NCI-H345 treated with DMSO at 0.1 percent for 48 hours (cell line): Measurements from ENCODE around the gene CLPTM1L.
"Not testable (repeated sequence)": the region's sequence is repeated elsewhere in the genome, so short reads cannot be mapped to it uniquely, and the experiment has no call there.

Experiments
- DNase-seq: peaks from one replicate; lab custom pipeline; 2025; ENCODE audit not compliant: unreplicated experiment; lab: John Stamatoyannopoulos, UW

The CLPTM1L gene

DNA sequence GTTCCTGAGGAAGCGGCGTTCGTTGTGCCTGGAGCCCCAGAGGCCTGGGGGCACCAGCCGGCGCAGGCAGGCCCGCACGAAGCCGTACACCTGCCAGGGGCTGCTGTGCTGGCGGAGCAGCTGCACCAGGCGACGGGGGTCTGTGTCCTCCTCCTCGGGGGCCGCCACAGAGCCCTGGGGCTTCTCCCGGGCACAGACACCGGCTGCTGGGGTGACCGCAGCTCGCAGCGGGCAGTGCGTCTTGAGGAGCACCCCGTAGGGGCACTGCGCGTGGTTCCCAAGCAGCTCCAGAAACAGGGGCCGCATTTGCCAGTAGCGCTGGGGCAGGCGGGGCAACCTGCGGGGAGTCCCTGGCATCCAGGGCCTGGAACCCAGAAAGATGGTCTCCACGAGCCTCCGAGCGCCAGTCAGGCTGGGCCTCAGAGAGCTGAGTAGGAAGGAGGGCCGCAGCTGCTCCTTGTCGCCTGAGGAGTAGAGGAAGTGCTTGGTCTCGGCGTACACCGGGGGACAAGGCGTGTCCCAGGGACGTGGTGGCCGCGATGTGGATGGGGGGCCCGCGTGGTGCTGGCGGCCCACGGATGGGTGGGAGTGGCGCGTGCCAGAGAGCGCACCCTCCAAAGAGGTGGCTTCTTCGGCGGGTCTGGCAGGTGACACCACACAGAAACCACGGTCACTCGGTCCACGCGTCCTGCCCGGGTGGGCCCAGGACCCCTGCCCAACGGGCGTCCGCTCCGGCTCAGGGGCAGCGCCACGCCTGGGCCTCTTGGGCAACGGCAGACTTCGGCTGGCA lies 51.3 kb downstream of the CLPTM1L start:
- DNase-seq = no peak

DNA sequence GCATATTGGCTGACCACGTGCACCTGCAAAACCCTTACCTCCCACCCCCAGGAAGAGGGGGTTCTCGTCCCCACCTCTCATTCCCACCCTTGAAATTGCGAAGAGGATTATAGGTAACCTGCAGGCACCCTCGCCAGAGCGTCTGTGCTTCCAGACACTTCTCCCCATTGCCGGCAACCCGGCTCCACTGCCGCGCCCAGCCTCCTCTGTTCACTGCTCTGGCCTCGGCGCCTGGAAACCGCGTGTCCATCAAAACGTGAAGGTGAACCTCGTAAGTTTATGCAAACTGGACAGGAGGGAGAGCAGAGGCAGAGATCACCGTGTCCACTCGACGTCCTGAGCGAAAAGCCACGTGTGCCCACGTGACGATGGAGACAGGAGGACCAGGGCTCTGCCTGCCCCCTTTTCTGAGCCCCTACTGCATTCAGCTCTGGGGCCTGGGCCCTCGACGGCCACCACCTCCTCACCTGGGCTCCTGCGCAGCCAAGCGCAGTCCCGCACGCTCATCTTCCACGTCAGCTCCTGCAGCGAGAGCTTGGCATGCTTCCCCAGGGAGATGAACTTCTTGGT lies 52.0 kb downstream of the CLPTM1L start:
- no peak for DNase-seq

DNA sequence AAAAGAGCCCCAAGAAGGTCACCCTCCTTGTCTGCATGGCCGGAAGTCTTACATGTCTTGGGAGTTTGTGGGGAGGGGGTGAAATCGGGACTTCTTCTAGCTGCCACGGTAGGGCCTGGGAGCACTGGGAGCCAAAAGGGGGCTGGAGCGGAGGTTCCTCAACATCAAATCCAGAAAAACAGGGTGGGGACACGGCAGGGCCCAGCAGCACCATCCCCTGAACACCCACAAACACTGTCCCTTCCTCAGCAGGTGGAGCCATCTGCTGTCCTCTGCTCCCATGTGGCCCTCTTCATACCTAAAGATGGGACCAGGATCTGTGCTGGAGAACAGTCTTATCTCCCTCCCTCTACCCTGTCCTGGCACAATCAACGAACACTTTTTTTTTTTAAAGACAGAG lies 52.8 kb downstream of the CLPTM1L start:
- DNase-seq = no peak

- no peak for DNase-seq
Measured at GRCh38 chr5:1291611-1292080, 53.3 kb downstream of the CLPTM1L start.

DNA sequence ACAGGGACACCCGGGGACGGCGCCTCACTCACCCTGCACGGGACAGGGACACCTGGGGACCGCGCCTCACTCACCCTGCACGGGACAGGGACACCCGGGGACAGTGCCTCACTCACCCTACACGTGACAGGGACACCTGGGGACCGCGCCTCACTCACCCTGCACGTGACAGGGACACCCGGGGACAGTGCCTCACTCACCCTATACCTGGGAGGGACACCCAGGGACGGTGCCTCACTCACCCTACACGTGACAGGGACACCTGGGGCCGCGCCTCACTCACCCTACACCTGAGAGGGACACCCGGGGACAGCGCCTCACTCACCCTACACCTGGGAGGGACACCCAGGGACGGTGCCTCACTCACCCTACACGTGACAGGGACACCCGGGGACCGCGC lies 53.9 kb downstream of the CLPTM1L start:
- DNase-seq = not testable (repeated sequence)

DNA sequence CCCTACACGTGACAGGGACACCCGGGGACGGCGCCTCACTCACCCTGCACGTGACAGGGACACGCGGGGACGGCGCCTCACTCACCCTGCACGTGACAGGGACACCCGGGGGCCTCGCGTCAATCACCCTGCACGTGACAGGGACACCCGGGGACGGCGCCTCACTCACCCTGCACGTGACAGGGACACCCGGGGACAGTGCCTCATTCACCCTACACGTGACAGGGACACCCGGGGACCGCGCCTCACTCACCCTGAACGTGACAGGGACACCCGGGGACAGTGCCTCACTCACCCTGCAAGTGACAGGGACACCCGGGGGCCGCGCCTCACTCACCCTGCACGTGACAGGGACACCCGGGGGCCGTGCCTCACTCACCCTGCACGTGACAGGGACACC lies 55.3 kb downstream of the CLPTM1L start:
- DNase-seq = not testable (repeated sequence)

- DNase-seq = no peak
Measured at GRCh38 chr5:1288439-1289335, 56.2 kb downstream of the CLPTM1L start.

GRCh38 chr5:1285883-1286291 lies 59.0 kb downstream of the CLPTM1L start:
- DNase-seq = no peak

DNA sequence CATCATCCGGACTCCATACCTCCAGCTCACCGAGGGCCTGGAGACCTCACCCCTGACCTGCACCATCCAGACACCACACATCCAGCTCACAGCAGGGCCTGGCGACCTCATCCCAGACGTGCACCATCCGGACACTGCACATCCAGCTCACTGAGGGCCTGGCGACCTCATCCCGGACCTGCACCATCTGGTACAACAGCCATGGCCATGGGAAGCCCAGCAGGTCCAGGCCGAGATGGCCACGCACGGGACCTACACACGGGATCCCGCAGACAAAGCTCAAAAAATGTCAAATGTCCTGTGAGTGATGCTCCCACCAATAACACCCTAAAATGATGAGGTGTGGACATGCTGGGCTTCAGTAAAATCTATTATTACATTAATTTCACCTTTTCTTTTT lies 59.8 kb downstream of the CLPTM1L start:
- DNase-seq = no peak

- not testable (repeated sequence) for DNase-seq
Measured at GRCh38 chr5:1284336-1284970, 60.4 kb downstream of the CLPTM1L start.

DNA sequence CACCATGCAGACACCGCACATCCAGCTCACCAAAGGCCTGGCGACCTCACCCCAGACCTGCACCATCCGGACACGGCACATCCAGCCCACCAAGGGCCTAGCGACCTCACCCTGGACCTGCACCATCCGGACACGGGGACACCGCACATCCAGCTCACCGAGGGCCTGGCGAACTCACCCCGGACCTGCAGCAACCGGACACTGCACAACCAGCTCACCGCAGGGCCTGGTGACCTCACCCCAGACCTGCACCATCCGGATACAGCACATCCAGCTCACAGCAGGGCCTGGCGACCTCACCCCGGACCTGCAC lies 61.2 kb downstream of the CLPTM1L start:
- not testable (repeated sequence) for DNase-seq

- not testable (repeated sequence) for DNase-seq
Measured at GRCh38 chr5:1282993-1283728, 61.7 kb downstream of the CLPTM1L start.

GRCh38 chr5:1282131-1282992 lies 62.5 kb downstream of the CLPTM1L start:
- DNase-seq = no peak

- DNase-seq = no peak
Measured at GRCh38 chr5:1281038-1281882, 63.6 kb downstream of the CLPTM1L start.

GRCh38 chr5:1280177-1281037 lies 64.5 kb downstream of the CLPTM1L start:
- DNase-seq = no peak

DNA sequence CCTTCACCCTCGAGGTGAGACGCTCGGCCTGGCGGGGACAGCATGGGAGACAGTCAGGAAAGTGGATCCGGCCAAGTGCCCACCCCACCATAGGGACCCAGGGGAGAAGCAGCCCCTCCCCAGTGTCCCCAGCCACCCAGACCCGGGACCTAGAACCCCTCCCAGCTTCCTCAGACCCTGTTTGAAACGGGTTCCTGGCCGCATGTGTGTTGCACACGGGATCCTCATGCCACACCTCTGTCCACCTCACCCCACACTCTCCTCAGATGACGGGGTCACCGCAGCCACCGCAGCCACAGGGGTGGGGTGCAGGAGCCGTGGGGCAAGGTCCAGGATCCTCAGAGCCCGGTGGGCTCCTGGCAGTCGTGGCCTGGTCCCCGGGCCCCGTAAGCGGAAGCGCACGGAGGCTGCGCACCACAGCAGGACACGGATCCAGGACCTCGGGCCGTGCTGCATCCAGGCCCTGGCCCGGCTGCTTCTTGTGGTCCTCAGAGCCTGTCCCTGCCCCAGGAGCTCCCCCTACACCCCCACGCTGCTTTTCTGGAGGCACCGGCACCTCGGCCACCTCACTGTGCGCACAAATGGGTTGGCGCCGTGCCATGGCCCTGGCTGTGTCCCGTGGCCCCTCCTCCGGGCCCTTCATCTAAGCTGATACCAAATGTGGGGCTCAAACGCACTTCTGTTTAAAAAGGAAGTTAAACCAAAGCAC lies 65.3 kb downstream of the CLPTM1L start:
- DNase-seq = no peak
